Transverse colon (tissue), 3 donors: ENCODE results near the gene LRP1B.

Source experiments
- CTCF ChIP-seq, 5 experiments: fragments of 200-600 bp in 3 of 5; fragments of 450-650 bp in 2 of 5; sonication (generic) in 3 of 5; IDR thresholded peaks; 1 replicate in 2 of 5; 2 replicates in 3 of 5; pipeline ENCODE4 v1.5.1; 2016 to 2017; ENCODE audit warnings: antibody characterized with exemption in 5 of 5, inconsistent platforms in 3 of 5, mild to moderate bottlenecking in 2 of 5, moderate library complexity in 1 of 5
- EP300 ChIP-seq: sonication (generic); formaldehyde crosslinking; IDR thresholded peaks from one replicate; pipeline ENCODE4 v1.6.1; 2017; ENCODE audit warnings: antibody characterized with exemption, low read depth
- POLR2A ChIP-seq: fragments of 450-650 bp; IDR thresholded peaks from one replicate; pipeline ENCODE4 v1.6.1; 2016; ENCODE audit warnings: antibody characterized with exemption, mild to moderate bottlenecking, moderate library complexity

GRCh38 chr2:141959016-141959415 is 171.8 kb downstream of the LRP1B start:
- TF ChIP-seq CTCF (IDR thresholded peaks at IDR 0.05) (no peak), POLR2A (no peak), EP300 (no peak)
